Pancreas (tissue), 10 donors: Measurements from ENCODE around the gene ETNK2. TPM values are rescaled to one million over a fixed set of nuclear protein-coding genes. Genes with fewer than 3 reads are reported as not detected.

ENCODE experiments used
- ATAC-seq, 4 donors: fragments of 200-7000 bp; cut with Tn5 transposase; one replicate each; pipeline versions ENCODE4 v1.8.0 to v1.9.1; 2020; ENCODE audit warnings: mild to moderate bottlenecking in 4 of 4, moderate library complexity in 4 of 4
- DNase-seq, 6 donors: peaks; one replicate each; pipeline ENCODE4 v3.0.0-alpha.2; 2020
- FAIRE-seq: peaks from 2 replicates; lab custom pipeline; 2012; peaks lifted over from hg19 to GRCh38; lab: Jason Lieb, UNC
- H3K27ac ChIP-seq, 4 donors: fragments of 200-600 bp; sonication (generic); 1 replicate in 3 of 4; 2 replicates in 1 of 4; pipeline versions ENCODE4 v1.5.0 to v1.8.0; 2020
- H3K27me3 ChIP-seq, 4 donors: fragments of 200-600 bp; one replicate each; pipeline ENCODE4 v1.8.0; 2021
- H3K36me3 ChIP-seq, 3 donors: fragments of 200-600 bp; sonication (generic) in 1 of 3; one replicate each; pipeline versions ENCODE4 v1.5.0 to v1.8.0; 2020 to 2021
- H3K4me1 ChIP-seq, 3 donors: fragments of 200-600 bp; one replicate each; pipeline ENCODE4 v1.8.0; 2021
- H3K4me3 ChIP-seq, 4 donors: fragments of 200-600 bp; sonication (generic) in 2 of 4; one replicate each; pipeline versions ENCODE4 v1.5.0 to v1.8.0; 2020 to 2021
- H3K9me3 ChIP-seq, 4 donors: fragments of 200-600 bp; one replicate each; pipeline ENCODE4 v1.8.0; 2021
- CTCF ChIP-seq, 4 donors: fragments of 200-600 bp; sonication (generic) in 3 of 4; IDR thresholded peaks; one replicate each; pipeline versions ENCODE4 v1.5.0 to v1.8.0; 2021; ENCODE audit warnings: antibody characterized with exemption in 4 of 4
- WGBS, 2 donors: extraction: QIAGEN DNeasy Blood & Tissue Kit; methylation state at CpG; one replicate each; pipeline ENCODE4 v1.1.7; 2013; 5-methylcytosine and 5-hydroxymethylcytosine counted together
- intact Hi-C, 3 donors: fragments of 100-400 bp; cut with DNase I; formaldehyde crosslinking; loops; one replicate each; pipeline versions ENCODE4 v1.11.1 to v1.14.2; 2022
- polyA plus RNA-seq, 2 donors: library from polyadenylated mRNA; stranded (reverse); fragments of 200-250 nt; gene quantifications; one replicate each; pipeline ENCODE4 v1.2.3, GENCODE V29; 2013
- total RNA-seq, 6 donors: library from RNA; stranded (reverse); fragmentation: NEBNext Ultra II Directional in 4 of 6; extraction: Animal tissue kit (Norgen Biotek cat#: 25700) in 4 of 6; gene quantifications; one replicate each; pipeline versions ENCODE4 v1.2.1 to v1.2.4, GENCODE V29; 2021 to 2023
- donor health status: healthy with polysubstance abuse.
- donor health status: DM: no; HTN: no; CAD: no; lungs with moderate emphysema.
- donor health status: DM: no; HTN: no; CAD: no.
- donor health status: control.
- donor health status: control.
- donor health status: Bipolar disorder and iron deficiency.
- donor health status: DM: yes; HTN: yes; CAD: no.
- donor health status: DM: no; HTN: no; CAD: no.
- donor health status: DM: no; HTN: no; CAD: no.
- donor health status: DM: yes; HTN: yes; CAD: no.

The ETNK2 gene
- total and polyA plus RNA-seq, 8 donors = 3.8 to 15.5 (median 6.9) TPM

- WGBS, 2 donors = 76% methylated on average over 5 of the region's 5 CpGs
- peak in 1 of 6 donors; percentile 20 for DNase-seq
- no peak for ATAC-seq
- Histone ChIP-seq H3K27ac (no peak overlapping the region), H3K9me3 (no peaks in the 10 kb centered on the region), H3K4me3 (no peak overlapping the region), H3K4me1 (no peaks in the 10 kb centered on the region), H3K27me3 (no peaks in the 10 kb centered on the region), H3K36me3 (no peaks in the 10 kb centered on the region)
- intact Hi-C loops = no loop called here
- FAIRE-seq = no peak
- TF ChIP-seq CTCF (IDR thresholded peaks at IDR 0.05) = no peak
Observed at GRCh38 chr1:204197068-204197467, 45.2 kb upstream of the ETNK2 start.

GRCh38 chr1:204196068-204196795 is 44.4 kb upstream of the ETNK2 start, which contains the start of gene KISS1:
KISS1 (minus strand) TSS chr1:204196491; CDS start chr1:204192876, 3,615 bp downstream.
- no peak for FAIRE-seq
- TF ChIP-seq CTCF (IDR thresholded peaks at IDR 0.05) = no peak
- Histone ChIP-seq H3K27ac (no peak within 1 kb of the TSS), H3K4me1 (no peaks in the 10 kb centered on the region), H3K27me3 (no peaks in the 10 kb centered on the region), H3K36me3 (no peaks in the 10 kb centered on the region), H3K4me3 (no peak within 1 kb of the TSS), H3K9me3 (no peaks in the 10 kb centered on the region)
- peak in 1 of 4 donors; percentile 8 for ATAC-seq
- 41 to 47% methylated on average over 18 of the region's 18 CpGs for WGBS, 2 donors
- peak in 2 of 6 donors; percentile 33 to 51 for DNase-seq
- intact Hi-C loops = no loop called here

GRCh38 chr1:204194771-204195170 is 42.9 kb upstream of the ETNK2 start:
- no peak for TF ChIP-seq CTCF (IDR thresholded peaks at IDR 0.05)
- no peak overlapping the region for H3K4me3 ChIP-seq
- H3K4me1 ChIP-seq = no peaks in the 10 kb centered on the region
- intact Hi-C loops = no loop called here
- no peak for DNase-seq
- 73 to 85% methylated on average over 7 of the region's 7 CpGs for WGBS, 2 donors
- ATAC-seq = no peak
- no peaks in the 10 kb centered on the region for H3K9me3 ChIP-seq
- H3K36me3 ChIP-seq = no peaks in the 10 kb centered on the region
- H3K27me3 ChIP-seq = no peaks in the 10 kb centered on the region
- no peak for FAIRE-seq
- no peak overlapping the region for H3K27ac ChIP-seq

GRCh38 chr1:204194080-204194479 is 42.2 kb upstream of the ETNK2 start:
- H3K9me3 ChIP-seq = no peaks in the 10 kb centered on the region
- H3K27ac ChIP-seq = no peak overlapping the region
- no peaks in the 10 kb centered on the region for H3K4me1 ChIP-seq
- H3K27me3 ChIP-seq = no peaks in the 10 kb centered on the region
- H3K36me3 ChIP-seq = no peaks in the 10 kb centered on the region
- intact Hi-C loops = no loop called here
- 51 to 58% methylated on average over 2 of the region's 2 CpGs for WGBS, 2 donors
- DNase-seq (peak in 1 of 6 donors; percentile 5), FAIRE-seq (no peak), ATAC-seq (no peak)
- H3K4me3 ChIP-seq = no peak overlapping the region
- TF ChIP-seq CTCF (IDR thresholded peaks at IDR 0.05) = no peak
